ENCODE results near the gene COL4A4. TPM values are rescaled to one million over a fixed set of nuclear protein-coding genes. Genes with fewer than 3 reads are reported as not detected.

COL4A4 gene
- total RNA-seq, 2 donors from 2014 or later, result 3.0 to 6.1 TPM

- Histone ChIP-seq H3K4me1 (replicated peaks) (no peaks in the 10 kb centered on the region), H3K36me3 (no peaks in the 10 kb centered on the region), H3K27me3 (replicated peaks; ENCODE audit: insufficient read depth) (no peaks in the 10 kb centered on the region), H3K9me3 (no peaks in the 10 kb centered on the region), H3K4me3 (no peak overlapping the region), H3K27ac (no peak overlapping the region)
- intact Hi-C loops (cut with DNase I), result no loop called here
- 52% methylated on average over 2 of the region's 2 CpGs for WGBS
- TF ChIP-seq CTCF (IDR thresholded peaks at IDR 0.05) (no peak), POLR2A (IDR thresholded peaks at IDR 0.05) (no peak), POLR2AphosphoS5 (IDR thresholded peaks at IDR 0.05) (no peak)
- DNase-seq (ENCODE audit: low spot score), result no peak
Observed at GRCh38 chr2:227201771-227202170, 37.8 kb upstream of the COL4A4 start.

GRCh38 chr2:227198866-227199265 is 34.9 kb upstream of the COL4A4 start:
- intact Hi-C loops (cut with DNase I), result no loop called here
- H3K4me1 ChIP-seq (replicated peaks), result no peaks in the 10 kb centered on the region
- no peaks in the 10 kb centered on the region for H3K27me3 ChIP-seq (replicated peaks; ENCODE audit: insufficient read depth)
- WGBS, result 64% methylated on average over 3 of the region's 3 CpGs
- TF ChIP-seq POLR2AphosphoS5 (IDR thresholded peaks at IDR 0.05), result no peak
- TF ChIP-seq CTCF (IDR thresholded peaks at IDR 0.05), result no peak
- no peak for TF ChIP-seq POLR2A (IDR thresholded peaks at IDR 0.05)
- H3K36me3 ChIP-seq, result no peaks in the 10 kb centered on the region
- no peaks in the 10 kb centered on the region for H3K9me3 ChIP-seq
- no peak overlapping the region for H3K27ac ChIP-seq
- no peak for DNase-seq (ENCODE audit: low spot score)
- no peak overlapping the region for H3K4me3 ChIP-seq

- 53% methylated on average over 2 of the region's 2 CpGs for WGBS
- intact Hi-C loops (cut with DNase I), result no loop called here
Observed at GRCh38 chr2:227194219-227194618, 30.2 kb upstream of the COL4A4 start.

GRCh38 chr2:227192491-227192890 is 28.5 kb upstream of the COL4A4 start:
- DNase-seq (ENCODE audit: low spot score), result no peak
- no peak overlapping the region for H3K27ac ChIP-seq
- no peaks in the 10 kb centered on the region for H3K36me3 ChIP-seq
- whole genome bisulfite sequencing, result 95% methylated on average over 3 of the region's 3 CpGs
- TF ChIP-seq POLR2AphosphoS5 (IDR thresholded peaks at IDR 0.05), result no peak
- no peak for TF ChIP-seq CTCF (IDR thresholded peaks at IDR 0.05)
- no peak for TF ChIP-seq POLR2A (IDR thresholded peaks at IDR 0.05)
- intact Hi-C loops (cut with DNase I), result no loop called here
- H3K9me3 ChIP-seq, result no peaks in the 10 kb centered on the region
- no peaks in the 10 kb centered on the region for H3K4me1 ChIP-seq (replicated peaks)
- no peaks in the 10 kb centered on the region for H3K27me3 ChIP-seq (replicated peaks; ENCODE audit: insufficient read depth)
- H3K4me3 ChIP-seq, result no peak overlapping the region

More at GRCh38 chr2:227194219-227194618, 30.2 kb upstream of the COL4A4 start:
- no peak for DNase-seq (ENCODE audit: low spot score)
- H3K4me3 ChIP-seq, result no peak overlapping the region
- TF ChIP-seq POLR2A (IDR thresholded peaks at IDR 0.05), result no peak
- TF ChIP-seq POLR2AphosphoS5 (IDR thresholded peaks at IDR 0.05), result no peak
- no peak for TF ChIP-seq CTCF (IDR thresholded peaks at IDR 0.05)
- no peaks in the 10 kb centered on the region for H3K36me3 ChIP-seq
- no peaks in the 10 kb centered on the region for H3K27me3 ChIP-seq (replicated peaks; ENCODE audit: insufficient read depth)
- no peaks in the 10 kb centered on the region for H3K4me1 ChIP-seq (replicated peaks)
- H3K27ac ChIP-seq, result no peak overlapping the region
- H3K9me3 ChIP-seq, result no peaks in the 10 kb centered on the region

GRCh38 chr2:227191367-227191766 is 27.4 kb upstream of the COL4A4 start:
- no peak overlapping the region for H3K4me3 ChIP-seq
- TF ChIP-seq POLR2A (IDR thresholded peaks at IDR 0.05) (no peak), POLR2AphosphoS5 (IDR thresholded peaks at IDR 0.05) (no peak), CTCF (IDR thresholded peaks at IDR 0.05) (no peak)
- H3K27me3 ChIP-seq (replicated peaks; ENCODE audit: insufficient read depth), result no peaks in the 10 kb centered on the region
- H3K36me3 ChIP-seq, result no peaks in the 10 kb centered on the region
- H3K4me1 ChIP-seq (replicated peaks), result no peaks in the 10 kb centered on the region
- no peaks in the 10 kb centered on the region for H3K9me3 ChIP-seq
- DNase-seq (ENCODE audit: low spot score), result no peak
- intact Hi-C loops (cut with DNase I), result no loop called here
- 53% methylated on average over 3 of the region's 3 CpGs for WGBS
- H3K27ac ChIP-seq, result no peak overlapping the region

All from prostate gland (tissue), 2 donors.